M059J (cell line): Measurements from ENCODE around the gene SBF2. TPM values are rescaled to one million over a fixed set of nuclear protein-coding genes. Genes with fewer than 3 reads are reported as not detected.
"Not testable (repeated sequence)": the region's sequence is repeated elsewhere in the genome, so short reads cannot be mapped to it uniquely, and the experiment has no call there.

Experiments
- DNase-seq: peaks from one replicate; pipeline ENCODE4 v3.0.0-alpha.2; 2012; ENCODE audit warnings: low read depth
- total RNA-seq: library from RNA; depleted of rRNA; stranded (reverse); fragments of >200 nt; shearing (Covaris generic); gene quantifications from 2 replicates; pipeline ENCODE4 v1.2.3, GENCODE V29; 2014

Gene SBF2
- total RNA-seq, 1 experiment from 2014 or later = 30.5 TPM

DNA sequence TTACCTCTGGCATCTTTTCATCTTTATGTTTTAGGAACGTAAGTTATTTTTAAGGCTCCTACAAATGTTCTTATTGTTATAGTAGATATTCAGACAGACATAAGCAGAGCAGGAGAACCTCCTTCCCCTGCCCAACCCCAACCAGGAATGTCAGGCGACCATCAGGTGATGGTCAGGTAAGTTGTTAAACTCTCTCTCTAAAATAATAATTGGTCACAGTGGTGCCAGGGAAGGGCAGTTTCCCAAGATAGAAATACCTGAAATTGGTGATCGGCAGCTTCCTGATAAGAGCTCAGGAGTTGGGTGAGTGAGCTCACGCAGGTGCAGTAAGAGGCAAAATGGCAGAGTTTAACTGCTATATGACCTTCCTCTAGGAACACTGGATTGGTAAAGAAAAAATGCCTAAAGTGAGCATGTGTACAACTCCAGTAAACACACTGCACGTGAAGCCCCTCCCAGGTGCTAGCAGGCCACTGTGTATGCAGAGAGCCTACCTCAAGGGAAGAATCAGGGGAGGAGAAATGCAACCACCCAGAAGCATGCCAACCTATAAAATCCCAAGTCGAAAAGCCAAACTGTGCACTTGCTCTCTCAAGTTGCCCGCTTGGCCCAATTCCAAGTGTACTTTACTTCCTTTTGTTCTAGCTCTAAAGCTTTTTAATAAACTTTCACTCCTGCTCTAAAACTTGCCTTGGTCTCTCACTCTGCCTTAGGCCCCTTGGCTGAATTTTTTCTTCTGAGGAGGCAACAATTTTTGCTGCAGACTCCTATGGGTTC lies 273.9 kb downstream of the SBF2 start:
- DNase-seq = no peak

DNA sequence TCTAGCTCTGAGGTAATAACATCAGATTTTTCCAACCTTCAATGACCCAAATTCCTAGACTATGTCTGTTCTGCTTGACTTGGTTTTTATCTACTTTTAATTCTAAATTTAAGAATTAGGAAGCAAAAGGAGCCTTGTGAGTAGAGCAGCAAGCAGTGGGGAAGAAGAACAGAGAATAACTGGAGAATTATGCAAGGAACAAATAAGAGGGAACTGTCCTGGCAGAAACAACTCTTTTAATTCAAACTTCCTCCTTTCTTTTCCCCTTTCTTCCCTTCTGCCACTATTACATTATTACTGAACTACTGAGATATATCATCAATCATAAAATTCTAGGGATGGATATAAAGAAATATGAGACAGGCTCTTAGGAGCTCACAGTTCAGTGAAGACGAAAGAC lies 276.1 kb downstream of the SBF2 start:
- no peak for DNase-seq

DNA sequence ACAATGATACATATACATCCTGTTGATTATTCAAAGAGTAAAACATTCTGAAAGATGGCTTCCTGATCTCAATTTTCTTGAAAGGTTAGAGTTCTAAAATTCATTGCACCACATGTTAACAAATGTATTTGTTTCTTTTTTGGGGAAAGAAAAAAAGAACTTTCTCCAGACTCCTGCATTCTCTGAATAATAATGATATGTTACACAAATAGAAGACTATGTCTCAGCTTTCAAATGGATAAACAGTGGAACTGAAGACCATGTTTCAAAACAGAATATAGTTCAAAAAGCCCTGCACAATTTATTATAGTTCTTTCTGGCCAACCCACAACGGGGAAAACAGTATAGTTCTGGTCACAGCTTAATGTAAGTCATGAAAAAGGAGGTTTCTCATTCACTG lies 277.0 kb downstream of the SBF2 start:
- DNase-seq = no peak

DNA sequence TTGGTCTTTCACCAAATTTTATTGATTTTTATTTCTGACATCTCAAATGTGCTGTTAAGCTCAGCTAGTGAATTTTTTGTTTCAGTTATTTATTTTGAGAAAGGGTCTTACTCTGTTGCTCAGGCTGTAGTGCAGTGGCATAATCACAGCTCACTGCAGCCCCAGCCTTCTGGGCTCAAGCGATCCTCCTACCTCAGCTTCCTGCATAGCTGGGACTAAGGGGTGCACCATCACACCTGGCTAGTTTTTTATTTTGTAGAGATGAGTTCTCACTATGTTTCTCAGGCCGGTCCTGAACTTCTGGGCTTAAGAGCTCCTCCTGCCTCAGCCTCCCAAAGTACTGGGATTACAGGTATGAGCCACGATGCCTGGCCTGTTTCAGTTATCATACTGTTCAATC lies 282.0 kb downstream of the SBF2 start:
- no peak for DNase-seq

DNA sequence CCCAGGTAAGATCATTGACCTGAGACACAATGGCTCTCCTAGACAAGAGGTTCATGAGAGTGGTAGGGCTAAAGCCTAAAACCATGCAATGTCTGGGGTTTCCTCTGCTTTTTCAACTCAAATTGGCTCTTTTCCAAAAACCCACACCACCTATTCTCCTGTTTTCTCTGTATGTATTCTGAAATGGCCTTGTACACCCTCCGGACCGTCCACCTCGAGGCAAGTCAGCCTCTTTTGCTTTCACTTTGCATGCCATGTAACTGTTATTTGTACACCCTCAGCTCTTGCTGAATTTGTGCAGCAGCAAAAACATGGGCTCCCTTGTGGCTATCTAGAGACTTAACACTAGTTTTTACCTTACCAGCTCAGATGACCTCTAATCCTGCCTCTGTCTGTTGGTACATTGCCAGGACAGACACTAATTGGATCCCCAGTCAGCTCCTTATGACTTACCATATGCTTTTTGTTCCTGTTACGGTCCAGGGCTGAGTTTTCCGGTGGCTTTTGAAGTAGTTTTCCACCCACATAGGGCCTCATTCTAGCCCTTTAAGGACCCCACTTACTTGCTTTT lies 288.0 kb downstream of the SBF2 start:
- no peak for DNase-seq

DNA sequence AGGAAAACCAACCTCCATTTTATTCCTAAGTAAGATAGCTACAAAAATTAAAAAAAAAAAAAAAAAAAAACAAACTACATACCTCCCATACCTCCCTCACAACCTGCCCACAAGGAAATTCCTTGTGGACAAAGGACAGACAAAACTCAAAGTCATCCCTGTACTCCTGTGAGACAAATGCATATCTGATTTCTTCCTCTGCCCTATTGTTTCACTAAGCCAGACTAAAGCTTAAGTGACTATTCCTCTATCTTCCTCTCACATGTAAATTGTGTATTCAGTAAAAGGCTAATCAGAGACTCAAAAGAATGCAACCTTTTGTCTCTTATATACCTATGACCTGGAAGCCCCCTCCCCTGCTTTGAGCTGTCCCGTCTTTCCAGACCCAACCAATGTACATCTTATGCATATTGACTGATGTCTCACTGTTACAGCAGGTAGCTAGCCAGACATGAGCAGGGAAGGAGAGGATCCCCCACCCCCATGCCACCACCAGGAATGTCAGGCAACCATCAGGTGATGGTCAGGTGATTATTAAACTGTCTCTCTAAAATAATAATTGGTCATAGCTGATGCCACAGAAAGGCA lies 289.4 kb downstream of the SBF2 start:
- DNase-seq = peak; percentile 64

DNA sequence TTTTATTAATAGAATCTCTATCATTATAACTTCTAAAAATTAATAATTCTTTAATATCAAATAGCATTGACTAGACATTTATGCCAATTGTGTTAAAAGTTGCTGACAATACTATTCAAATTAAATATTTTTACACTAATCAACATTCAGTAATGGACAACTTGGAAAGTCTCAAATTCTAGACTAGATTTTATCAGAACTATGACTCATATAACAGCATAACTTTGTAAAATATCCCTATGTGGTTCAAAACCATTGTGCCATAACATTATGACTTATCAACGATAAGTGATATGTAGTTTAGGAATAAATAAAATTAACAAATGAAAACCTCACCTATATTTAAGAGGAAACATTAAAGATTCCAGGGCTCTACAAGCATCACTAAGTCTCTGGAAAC lies 291.8 kb downstream of the SBF2 start:
- peak; percentile 32 for DNase-seq

DNA sequence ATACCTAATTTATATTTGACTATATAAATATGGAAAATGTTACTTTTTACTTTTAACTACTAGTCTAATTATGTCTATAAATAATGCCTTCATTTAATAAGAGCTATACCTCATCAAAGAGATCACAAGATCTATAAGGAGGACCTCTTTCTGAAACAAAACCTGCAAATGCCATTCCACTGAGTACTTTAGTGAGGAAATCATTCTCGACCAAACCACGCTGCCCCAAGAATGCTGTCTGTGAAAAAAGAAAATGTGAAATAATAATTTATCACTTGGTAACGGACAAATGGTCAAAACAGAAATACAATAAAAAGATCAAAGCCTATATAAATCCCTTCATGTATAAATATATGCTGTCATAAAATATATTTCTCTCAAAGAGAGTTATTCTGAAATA lies 301.7 kb downstream of the SBF2 start:
- DNase-seq = no peak

DNA sequence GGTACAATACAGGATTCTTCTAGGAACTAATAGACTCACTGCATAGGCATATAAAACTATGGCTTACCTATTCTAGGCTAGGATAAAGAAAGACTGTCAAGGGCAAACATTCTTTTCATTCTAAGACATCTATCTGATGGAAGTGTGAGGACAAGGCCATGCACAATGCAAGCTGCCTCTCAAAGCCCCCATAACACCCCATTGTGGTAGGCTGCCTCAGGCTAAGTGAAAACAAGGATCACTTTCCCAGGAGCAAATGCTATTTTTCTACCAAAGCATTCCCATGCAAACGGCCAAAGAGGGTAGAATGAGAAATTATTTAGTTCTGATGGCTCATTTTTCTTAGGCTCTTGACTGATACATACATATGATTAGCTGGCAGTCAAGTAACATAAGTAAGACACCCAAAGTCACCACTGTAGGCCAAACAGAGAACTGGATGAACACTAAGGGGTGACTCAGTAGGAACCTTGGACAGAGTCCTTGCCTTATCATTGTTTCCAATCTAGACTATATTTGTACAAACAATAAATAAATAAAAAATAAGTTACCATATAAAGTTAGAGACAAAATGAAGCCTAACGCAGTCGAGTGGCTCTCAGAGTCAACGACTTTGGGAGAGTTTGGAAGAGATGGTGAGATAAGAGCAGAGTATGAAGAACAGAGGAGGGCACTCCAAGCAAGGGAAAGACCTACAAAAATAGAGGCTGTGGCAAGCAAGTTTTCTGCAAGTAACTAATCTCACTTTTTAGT lies 303.6 kb downstream of the SBF2 start:
- DNase-seq = peak; percentile 44

DNA sequence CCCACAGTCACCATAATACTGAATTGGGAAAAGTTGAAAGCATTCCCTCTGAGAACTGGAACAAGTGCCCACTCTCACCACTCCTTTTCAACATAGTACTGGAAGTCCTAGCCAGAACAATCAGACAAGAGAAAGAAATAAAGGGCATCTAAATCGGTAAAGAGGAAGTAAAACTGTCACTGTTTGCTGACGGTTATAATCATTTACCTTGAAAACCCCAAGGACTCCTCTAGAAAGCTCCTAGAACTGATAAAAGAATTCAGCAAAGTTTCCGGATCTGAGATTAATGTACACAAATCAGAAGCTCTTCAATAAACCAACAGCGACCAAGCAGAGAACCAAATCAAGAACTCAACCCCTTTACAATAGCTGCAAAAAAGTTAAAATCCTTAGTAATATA lies 306.7 kb downstream of the SBF2 start:
- DNase-seq = not testable (repeated sequence)

DNA sequence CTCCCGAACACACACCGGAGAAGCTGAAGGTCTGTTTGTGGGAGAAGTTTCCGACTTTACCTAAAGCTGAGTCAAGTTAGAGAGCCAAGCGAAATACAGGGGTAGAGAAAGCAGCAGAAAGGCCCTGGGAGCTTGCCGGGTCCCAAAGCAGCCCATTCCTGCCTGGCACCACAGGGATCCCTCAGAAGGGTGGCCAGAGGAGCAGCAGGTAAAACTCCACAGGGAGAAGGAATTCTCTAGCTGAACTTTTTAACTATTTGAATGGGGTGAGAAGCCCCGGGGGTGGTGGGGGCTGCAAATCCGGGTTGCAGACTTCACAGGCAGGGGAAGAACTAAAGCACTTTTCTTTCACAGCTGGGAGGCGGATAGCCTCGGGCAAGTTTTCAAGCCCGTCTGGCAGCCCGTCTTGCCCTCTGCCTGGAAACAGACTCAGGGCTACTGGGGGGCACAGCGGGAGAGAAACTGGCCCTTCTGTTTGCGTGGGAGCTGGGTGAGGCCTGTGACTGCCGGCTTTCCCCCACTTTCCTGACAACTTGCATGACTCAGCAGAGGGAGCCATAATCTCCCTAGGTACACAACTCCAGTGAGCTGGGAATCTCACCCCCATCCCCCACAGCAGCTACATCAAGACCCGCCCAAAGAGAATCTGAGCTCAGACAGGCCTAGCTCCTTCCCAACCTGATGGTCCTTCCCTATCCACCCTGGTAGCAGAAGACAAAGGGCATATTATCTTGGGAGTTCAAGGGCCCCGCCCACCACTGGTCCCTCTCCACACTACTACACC lies 311.0 kb downstream of the SBF2 start:
- peak; percentile 54 for DNase-seq

DNA sequence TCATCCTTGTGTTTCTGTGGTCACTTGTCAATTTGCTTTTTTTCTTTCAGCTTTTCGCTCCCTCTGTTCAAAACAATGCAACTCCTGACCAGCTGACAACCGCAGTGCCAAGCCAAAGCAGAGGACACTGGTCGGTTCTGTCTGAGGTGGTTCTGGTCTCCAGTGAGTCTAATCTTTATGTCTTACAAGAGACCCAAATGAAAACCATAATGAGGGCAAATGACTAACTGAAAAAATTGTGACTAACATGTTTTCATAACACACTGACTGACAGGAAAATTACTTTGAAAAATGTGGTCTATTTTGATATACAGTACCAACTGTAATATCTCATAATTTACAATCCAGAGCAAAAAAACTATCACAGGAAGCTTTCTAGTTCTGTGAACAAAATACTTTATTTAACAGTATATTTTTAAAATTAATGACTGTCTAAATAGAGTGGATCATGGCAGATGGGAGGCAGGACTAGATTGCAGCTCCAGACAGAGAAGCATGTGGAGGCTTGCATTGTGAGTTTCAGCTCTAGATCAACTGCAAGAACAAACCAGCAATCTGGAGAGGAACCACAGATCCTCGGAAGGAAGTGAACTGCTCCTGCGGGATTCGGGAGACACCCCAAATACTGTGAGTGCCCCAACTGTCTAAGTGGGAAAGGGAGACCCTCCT lies 311.8 kb downstream of the SBF2 start:
- peak; percentile 57 for DNase-seq

DNA sequence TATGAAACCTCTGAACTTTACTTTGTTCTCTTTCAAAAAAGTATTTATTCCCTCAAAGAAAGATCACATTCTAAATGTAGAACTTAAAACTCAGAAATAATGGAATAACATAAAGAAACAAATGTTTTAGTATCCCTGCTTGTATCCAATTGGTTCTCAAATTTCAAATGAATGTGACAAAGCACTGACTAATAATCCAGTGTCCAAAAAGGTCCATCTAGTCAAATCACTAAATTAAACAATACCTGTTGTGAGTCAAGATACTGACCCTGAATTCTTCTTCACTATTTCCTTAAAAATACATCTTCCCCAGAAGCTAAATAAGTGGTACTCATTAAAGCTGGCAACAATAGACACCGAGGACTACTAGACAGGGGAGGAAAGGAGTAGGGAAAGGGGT lies 313.1 kb downstream of the SBF2 start:
- no peak for DNase-seq

DNA sequence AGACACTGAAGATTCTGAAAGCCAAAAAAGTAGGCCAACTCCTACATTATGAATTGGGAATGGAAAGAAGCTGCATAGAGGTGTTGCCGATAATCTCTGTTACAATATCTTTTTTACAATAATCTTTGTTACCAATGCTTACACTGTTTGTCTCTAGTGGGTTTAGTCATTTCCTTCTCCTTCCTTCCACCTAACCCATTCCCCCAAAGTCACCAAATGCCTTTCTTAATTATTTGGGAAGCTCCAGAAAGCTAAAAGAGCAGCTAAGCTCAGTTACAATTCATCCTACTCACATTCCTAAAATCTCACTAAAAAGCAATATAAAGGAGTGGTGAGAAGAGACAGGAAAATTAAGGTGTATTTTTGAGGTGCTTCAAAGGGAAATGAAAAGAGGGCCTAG lies 316.5 kb downstream of the SBF2 start:
- DNase-seq = no peak

DNA sequence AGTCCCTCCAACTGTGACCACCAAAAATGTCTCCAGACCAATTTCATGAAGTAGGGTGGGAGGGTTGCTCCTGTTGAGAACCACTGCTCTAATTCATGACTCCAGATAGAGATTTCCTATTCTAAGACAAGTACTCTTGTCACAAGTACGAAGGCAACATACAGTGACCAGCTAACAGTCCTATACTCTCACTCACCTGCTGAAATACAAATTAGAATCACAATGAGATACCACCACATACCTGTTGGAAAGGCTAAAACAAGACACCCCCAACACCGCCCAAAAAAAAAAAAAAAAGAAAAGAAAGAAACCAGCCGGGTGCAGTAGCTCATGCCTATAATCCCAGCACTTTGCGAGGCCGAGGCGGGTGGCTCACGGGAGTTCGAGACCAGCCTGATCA lies 319.6 kb downstream of the SBF2 start:
- DNase-seq = no peak

DNA sequence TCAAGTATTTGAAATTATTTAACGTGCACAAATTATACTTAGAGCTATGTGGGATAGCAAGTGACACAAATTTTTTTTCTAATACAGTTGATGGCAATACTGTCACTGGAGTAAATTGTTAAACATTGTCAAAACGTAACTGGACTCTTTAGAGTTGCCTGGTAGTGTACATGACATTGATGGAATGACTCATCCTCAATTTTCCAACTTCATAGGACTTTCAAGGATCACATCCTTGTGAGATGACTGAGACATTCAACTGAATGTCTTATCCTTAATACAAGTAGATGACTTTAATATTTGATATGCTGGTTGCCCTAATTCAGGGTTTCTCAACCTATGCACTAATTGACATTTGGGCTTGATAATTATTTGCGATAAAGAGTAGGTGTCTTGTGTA lies 320.1 kb downstream of the SBF2 start:
- peak; percentile 60 for DNase-seq

DNA sequence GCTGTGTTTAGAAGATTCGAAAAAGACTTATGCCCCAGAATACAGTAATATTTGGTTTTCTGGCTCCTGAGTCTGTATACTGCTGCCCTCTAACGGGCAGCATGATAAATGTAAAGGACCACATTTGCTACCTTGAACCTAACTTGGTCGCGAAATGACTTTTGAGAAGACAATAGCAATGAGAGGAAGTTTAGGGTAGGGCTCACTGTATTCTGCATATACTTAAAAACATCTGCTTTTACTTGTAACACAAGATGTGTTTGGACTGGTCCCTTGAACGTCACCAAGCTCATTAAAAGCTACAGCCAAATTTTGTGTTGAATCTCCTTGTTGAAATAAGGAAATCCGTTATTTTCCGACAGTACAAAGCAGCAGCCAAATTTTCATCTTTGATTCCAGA lies 321.0 kb downstream of the SBF2 start:
- peak; percentile 55 for DNase-seq

DNA sequence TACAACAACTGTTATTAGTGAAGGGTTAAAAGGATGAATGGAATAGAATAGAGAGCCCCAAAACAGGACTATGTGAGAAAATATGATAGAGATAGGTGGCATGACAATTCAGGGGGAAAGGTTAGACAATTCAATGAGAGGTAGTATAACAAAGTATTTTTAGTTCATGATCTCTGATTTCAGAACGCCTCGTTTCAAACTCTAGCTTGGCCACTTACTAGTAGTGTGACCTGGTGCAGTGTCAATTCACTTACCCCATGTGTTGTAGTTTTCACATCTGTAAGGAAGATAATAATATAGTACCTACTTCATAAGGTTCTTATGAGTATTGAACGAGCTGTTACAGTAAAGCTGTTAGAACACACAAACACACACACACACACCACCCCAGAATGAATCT lies 322.1 kb downstream of the SBF2 start:
- no peak for DNase-seq

DNA sequence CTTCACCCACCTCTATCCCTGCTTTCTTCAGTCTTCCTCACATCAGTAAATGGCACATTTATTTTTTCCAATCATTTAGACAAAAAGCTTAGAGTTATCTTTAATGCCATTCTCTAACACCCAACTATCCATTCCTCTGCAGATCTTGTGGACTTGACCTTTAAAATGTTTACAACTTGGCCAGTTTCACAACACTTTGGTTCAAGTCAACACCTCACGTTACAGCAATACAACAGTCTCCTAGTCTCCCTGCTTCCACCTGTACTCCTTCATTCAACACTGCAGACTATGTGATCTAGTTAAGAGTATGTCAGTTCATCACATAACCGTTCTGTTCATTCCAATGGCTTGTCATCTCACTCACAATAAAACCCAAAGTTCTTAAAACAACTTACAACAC lies 325.0 kb downstream of the SBF2 start:
- DNase-seq = no peak

DNA sequence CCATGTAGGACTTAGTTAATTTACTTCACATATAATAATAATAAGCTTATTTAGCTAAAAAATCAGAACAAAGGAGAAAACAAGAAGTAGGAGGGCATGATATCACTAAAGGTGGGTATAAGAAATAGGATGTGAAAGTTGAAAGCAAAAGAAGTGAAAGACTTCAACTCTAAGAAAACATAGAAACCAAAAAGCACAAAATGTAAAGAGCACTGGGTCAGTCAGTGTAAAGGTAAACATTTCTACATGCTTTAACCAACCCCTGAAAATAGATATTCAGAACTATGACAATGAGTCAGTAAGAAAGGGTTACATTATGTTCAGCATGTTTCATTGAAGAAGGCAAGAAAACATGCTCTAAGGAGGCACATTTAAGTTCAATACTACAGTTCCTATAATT lies 331.3 kb downstream of the SBF2 start:
- DNase-seq = no peak

DNA sequence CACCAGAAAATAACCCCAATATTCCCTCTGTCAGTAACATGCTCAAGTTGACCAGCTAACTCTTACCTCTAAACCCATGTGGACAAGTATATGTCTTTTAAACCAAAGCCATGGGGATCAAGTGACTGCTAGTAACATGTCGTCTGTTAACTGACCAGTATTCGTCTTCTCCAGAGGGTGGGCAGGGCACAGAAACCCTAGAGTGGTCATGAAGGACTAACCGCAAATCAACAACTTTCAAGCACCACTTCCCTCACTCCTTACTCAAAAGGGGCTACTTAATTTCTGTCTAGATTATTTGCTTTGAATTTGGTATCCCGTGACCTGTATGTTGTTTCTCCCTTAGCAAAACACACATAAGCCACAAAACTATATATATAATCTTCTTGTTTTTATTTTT lies 336.9 kb downstream of the SBF2 start:
- no peak for DNase-seq
